DND-41 (cell line): ENCODE results near the gene IHH.

ENCODE experiments used
- ATAC-seq: fragments of 200-7000 bp; cut with Tn5 transposase; 3 replicates; pipeline ENCODE4 v1.9.1; 2021; ENCODE audit warnings: low read depth; ENCODE audit not compliant: insufficient read depth
- DNase-seq: peaks from one replicate; pipeline ENCODE4 v3.0.0-alpha.2; 2020
- H2AFZ ChIP-seq: 2 replicates; pipeline ENCODE4 v1.6.0; 2012; ENCODE audit warnings: low read depth, low read length
- H3K27ac ChIP-seq: 2 replicates; pipeline ENCODE4 v1.5.1; 2012; ENCODE audit warnings: low read length, inconsistent platforms
- H3K27me3 ChIP-seq: fragments of 200-600 bp; sonication (generic); 2 replicates; pipeline ENCODE4 v1.6.0; 2012; ENCODE audit warnings: low read length, mild to moderate bottlenecking, inconsistent platforms; ENCODE audit not compliant: insufficient read depth, poor library complexity
- H3K36me3 ChIP-seq: 2 replicates; pipeline ENCODE4 v1.5.1; 2012; ENCODE audit warnings: low read length, inconsistent platforms; ENCODE audit not compliant: insufficient read depth
- H3K4me1 ChIP-seq: 2 replicates; pipeline ENCODE4 v1.5.1; 2012; ENCODE audit warnings: mild to moderate bottlenecking, low read length; ENCODE audit not compliant: insufficient read depth
- H3K4me2 ChIP-seq: 2 replicates; pipeline ENCODE4 v1.6.0; 2012; ENCODE audit warnings: mild to moderate bottlenecking, moderate library complexity, low read length, inconsistent platforms; ENCODE audit not compliant: insufficient read depth
- H3K4me3 ChIP-seq, 2 experiments: fragments of 200-600 bp in 1 of 2; shearing (Covaris generic) in 1 of 2; 2 replicates each; pipeline ENCODE4 v1.5.1; 2012 to 2016; ENCODE audit warnings: inconsistent platforms in 2 of 2, low read length in 2 of 2, mild to moderate bottlenecking in 2 of 2, low read depth in 1 of 2, moderate library complexity in 1 of 2
- H3K79me2 ChIP-seq: 2 replicates; pipeline ENCODE4 v1.6.0; 2012; ENCODE audit warnings: low read length, inconsistent platforms; ENCODE audit not compliant: insufficient read depth
- H3K9ac ChIP-seq: 2 replicates; pipeline ENCODE4 v1.6.0; 2012; ENCODE audit warnings: low read depth, mild to moderate bottlenecking, inconsistent platforms, low read length, moderate library complexity
- H3K9me3 ChIP-seq: 2 replicates; pipeline ENCODE4 v1.5.1; 2012; ENCODE audit warnings: low read length, moderate library complexity, mild to moderate bottlenecking, inconsistent platforms; ENCODE audit not compliant: insufficient read depth, severe bottlenecking
- H4K20me1 ChIP-seq: 2 replicates; pipeline ENCODE4 v1.6.0; 2012; ENCODE audit warnings: low read length; ENCODE audit not compliant: insufficient read depth
- CTCF ChIP-seq: IDR thresholded peaks from 2 replicates; pipeline ENCODE4 v1.5.1; 2012; ENCODE audit warnings: borderline replicate concordance, low read length, moderate library complexity, mild to moderate bottlenecking; ENCODE audit not compliant: poor library complexity, severe bottlenecking; ENCODE audit errors: extremely low read depth
- EZH2 ChIP-seq: IDR thresholded peaks from 3 replicates; pipeline ENCODE4 v1.6.1; 2012; ENCODE audit warnings: borderline replicate concordance, low read depth, mild to moderate bottlenecking, moderate library complexity, low read length, inconsistent platforms; ENCODE audit not compliant: severe bottlenecking

The IHH gene

GRCh38 chr2:219037783-219038499 lies 22.8 kb downstream of the IHH start:
- no peak for ATAC-seq

GRCh38 chr2:219035942-219036341 lies 24.8 kb downstream of the IHH start:
- H3K27ac ChIP-seq, result no peak overlapping the region
- no peaks in the 10 kb centered on the region for H3K36me3 ChIP-seq
- H4K20me1 ChIP-seq, result 0 out of 2 replicates have a peak, but pooled peaks cover 3% of the 10 kb centered on the region
- H3K4me3 ChIP-seq, result no peak overlapping the region
- H3K9me3 ChIP-seq, result no peaks in the 10 kb centered on the region
- no peak for TF ChIP-seq EZH2
- no peak overlapping the region for H2AFZ ChIP-seq
- DNase-seq (no peak), ATAC-seq (no peak)
- no peak overlapping the region for H3K4me2 ChIP-seq
- no peak overlapping the region for H3K9ac ChIP-seq
- H3K27me3 ChIP-seq, result peaks cover 16% of the 10 kb centered on the region
- H3K4me1 ChIP-seq, result no peaks in the 10 kb centered on the region
- no peaks in the 10 kb centered on the region for H3K79me2 ChIP-seq

More at GRCh38 chr2:219037783-219038499, 22.8 kb downstream of the IHH start:
- Histone ChIP-seq H3K79me2 (no peaks in the 10 kb centered on the region), H4K20me1 (0 out of 2 replicates have a peak, but pooled peaks cover 3% of the 10 kb centered on the region), H3K27me3 (peaks cover 16% of the 10 kb centered on the region), H3K9me3 (no peaks in the 10 kb centered on the region), H3K36me3 (no peaks in the 10 kb centered on the region), H3K4me3 (no peak overlapping the region), H2AFZ (no peak overlapping the region), H3K27ac (no peak overlapping the region), H3K4me2 (no peak overlapping the region), H3K9ac (no peak overlapping the region), H3K4me1 (no peaks in the 10 kb centered on the region)
- TF ChIP-seq EZH2 (no peak), CTCF (no peak)
- no peak for DNase-seq

- no peaks in the 10 kb centered on the region for H3K79me2 ChIP-seq
- H3K4me3 ChIP-seq, result no peak overlapping the region
- H3K4me1 ChIP-seq, result no peaks in the 10 kb centered on the region
- H2AFZ ChIP-seq, result no peak overlapping the region
- TF ChIP-seq EZH2 (no peak), CTCF (no peak)
- H3K27ac ChIP-seq, result no peak overlapping the region
- no peaks in the 10 kb centered on the region for H3K9me3 ChIP-seq
- peaks cover 3% of the 10 kb centered on the region; the same call in 1 of the 2 replicates for H4K20me1 ChIP-seq
- ATAC-seq (no peak), DNase-seq (no peak)
- H3K4me2 ChIP-seq, result no peak overlapping the region
- H3K9ac ChIP-seq, result no peak overlapping the region
- no peaks in the 10 kb centered on the region for H3K36me3 ChIP-seq
- peaks cover 13% of the 10 kb centered on the region for H3K27me3 ChIP-seq
These were observed 25.9 kb downstream of the IHH start for GRCh38 chr2:219034823-219035222.

- ATAC-seq, result no peak
- H3K4me1 ChIP-seq, result no peaks in the 10 kb centered on the region
These were observed 28.5 kb downstream of the IHH start for GRCh38 chr2:219032051-219032745.

More at GRCh38 chr2:219032051-219032745, 28.5 kb downstream of the IHH start:
- H3K27ac ChIP-seq, result no peak overlapping the region
- no peak overlapping the region for H2AFZ ChIP-seq
- no peak overlapping the region for H3K4me3 ChIP-seq
- peaks cover 8% of the 10 kb centered on the region; the same call in 1 of the 2 replicates for H4K20me1 ChIP-seq
- no peaks in the 10 kb centered on the region for H3K9me3 ChIP-seq
- TF ChIP-seq CTCF, result no peak
- no peak for TF ChIP-seq EZH2
- H3K9ac ChIP-seq, result no peak overlapping the region
- no peaks in the 10 kb centered on the region for H3K36me3 ChIP-seq
- no peak for DNase-seq
- H3K4me2 ChIP-seq, result no peak overlapping the region
- peaks cover 8% of the 10 kb centered on the region for H3K27me3 ChIP-seq
- H3K79me2 ChIP-seq, result no peaks in the 10 kb centered on the region
